ENCODE data around the gene CLCC1.

The CLCC1 gene

DNA sequence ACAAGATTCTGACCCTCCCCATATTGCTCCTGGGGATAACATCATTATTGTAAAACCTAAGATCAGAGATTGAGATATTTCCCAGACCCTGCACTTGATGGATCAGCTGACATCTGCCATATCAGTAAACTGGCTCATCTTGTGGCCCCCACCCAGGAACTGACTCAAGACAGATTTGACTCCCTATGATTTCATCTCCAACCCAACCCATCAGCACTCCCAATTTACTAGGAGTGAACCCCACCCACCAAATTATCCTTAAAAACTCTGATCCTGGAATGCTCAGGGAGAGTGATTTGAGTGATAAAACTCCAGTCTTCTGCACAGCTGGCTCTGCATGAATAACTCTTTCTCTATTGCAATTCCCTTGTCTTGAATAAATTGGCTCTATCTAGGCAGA is 6.1 kb upstream of the CLCC1 start:
- TF ChIP-seq, protein P1, sequence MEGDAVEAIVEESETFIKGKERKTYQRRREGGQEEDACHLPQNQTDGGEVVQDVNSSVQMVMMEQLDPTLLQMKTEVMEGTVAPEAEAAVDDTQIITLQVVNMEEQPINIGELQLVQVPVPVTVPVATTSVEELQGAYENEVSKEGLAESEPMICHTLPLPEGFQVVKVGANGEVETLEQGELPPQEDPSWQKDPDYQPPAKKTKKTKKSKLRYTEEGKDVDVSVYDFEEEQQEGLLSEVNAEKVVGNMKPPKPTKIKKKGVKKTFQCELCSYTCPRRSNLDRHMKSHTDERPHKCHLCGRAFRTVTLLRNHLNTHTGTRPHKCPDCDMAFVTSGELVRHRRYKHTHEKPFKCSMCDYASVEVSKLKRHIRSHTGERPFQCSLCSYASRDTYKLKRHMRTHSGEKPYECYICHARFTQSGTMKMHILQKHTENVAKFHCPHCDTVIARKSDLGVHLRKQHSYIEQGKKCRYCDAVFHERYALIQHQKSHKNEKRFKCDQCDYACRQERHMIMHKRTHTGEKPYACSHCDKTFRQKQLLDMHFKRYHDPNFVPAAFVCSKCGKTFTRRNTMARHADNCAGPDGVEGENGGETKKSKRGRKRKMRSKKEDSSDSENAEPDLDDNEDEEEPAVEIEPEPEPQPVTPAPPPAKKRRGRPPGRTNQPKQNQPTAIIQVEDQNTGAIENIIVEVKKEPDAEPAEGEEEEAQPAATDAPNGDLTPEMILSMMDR (IDR thresholded peaks at IDR 0.05; ENCODE audit: low read depth, low read length), result no peak

DNA sequence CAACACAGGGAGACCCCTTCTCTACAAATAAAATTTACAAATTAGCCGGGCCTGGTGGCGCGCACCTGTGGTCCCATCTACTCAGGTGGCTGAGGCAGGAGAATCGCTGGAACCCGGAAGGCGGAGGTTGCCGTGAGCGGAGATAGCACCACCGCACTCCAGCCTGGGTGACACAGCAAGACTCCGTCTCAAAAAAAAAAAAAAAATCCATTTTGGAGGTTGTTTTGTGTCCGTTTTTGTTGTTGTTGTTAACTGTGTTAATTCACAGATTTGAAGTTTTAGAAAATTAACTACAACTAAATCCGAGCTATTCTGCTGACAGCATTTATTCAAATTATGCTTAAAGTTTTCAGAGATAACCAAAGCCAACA is 618 bp downstream of the CLCC1 start:
- TF ChIP-seq, protein P1 (IDR thresholded peaks at IDR 0.05; ENCODE audit: low read depth, low read length), result no peak
- peak overlapping the region; percentile 84 for H3K4me3 ChIP-seq (ENCODE audit: low read depth, low read length)
- DNase-seq, result peak; percentile 17
- peaks cover 14% of the 10 kb centered on the region for H3K36me3 ChIP-seq
- no peaks in the 10 kb centered on the region for H3K27me3 ChIP-seq (ENCODE audit: insufficient read depth, low read depth, severe bottlenecking)
- no peaks in the 10 kb centered on the region for H3K9me3 ChIP-seq (ENCODE audit: severe bottlenecking)
- peak overlapping the region; percentile 94 for H3K27ac ChIP-seq

More for the DNA sequence above, 6.1 kb upstream of the CLCC1 start:
- no peak for DNase-seq
- H3K9me3 ChIP-seq (ENCODE audit: severe bottlenecking), result no peaks in the 10 kb centered on the region
- H3K27ac ChIP-seq, result no peak overlapping the region
- peaks cover 8% of the 10 kb centered on the region for H3K36me3 ChIP-seq
- H3K27me3 ChIP-seq (ENCODE audit: insufficient read depth, low read depth, severe bottlenecking), result no peaks in the 10 kb centered on the region
- H3K4me3 ChIP-seq (ENCODE audit: low read depth, low read length), result no peak overlapping the region

DNA sequence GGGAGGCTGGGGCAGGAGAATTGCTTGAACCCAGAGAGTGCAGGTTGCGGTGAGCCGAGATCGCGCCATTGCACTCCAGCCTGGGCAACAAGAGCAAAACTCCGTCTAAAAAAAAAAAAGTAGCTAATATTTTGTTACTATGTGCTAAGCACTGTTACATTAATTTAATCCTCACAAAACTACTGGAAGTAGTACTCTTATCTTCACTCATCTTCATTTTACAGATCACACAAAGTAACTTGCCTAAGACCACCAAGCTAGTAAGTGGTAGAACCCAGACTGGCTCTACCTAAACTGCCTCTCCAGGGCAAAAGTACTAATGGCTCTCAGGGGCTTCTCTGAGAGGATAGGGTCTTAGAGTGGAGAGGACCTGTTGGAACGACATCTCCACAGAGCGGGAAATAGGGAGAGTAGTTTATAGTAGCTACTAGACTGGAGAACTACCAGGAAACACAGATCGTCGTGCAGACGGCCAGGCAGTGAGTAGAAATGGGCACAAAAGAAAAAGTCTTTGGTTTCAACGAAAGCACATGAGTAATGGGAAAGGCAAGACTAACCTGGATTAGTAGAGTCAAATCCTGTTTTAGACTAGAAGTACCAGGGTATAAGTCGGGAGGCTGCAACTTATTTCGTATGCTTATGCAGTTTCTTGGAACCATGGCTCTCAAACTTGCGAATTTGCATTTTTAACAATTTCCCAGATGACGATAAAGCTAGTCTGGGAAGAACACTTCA is 1.4 kb downstream of the CLCC1 start:
- DNase-seq, result no peak
- TF ChIP-seq, protein P1 (IDR thresholded peaks at IDR 0.05; ENCODE audit: low read depth, low read length), result no peak
- no peak overlapping the region; the same call in 1 of the 2 replicates for H3K27ac ChIP-seq

DNA sequence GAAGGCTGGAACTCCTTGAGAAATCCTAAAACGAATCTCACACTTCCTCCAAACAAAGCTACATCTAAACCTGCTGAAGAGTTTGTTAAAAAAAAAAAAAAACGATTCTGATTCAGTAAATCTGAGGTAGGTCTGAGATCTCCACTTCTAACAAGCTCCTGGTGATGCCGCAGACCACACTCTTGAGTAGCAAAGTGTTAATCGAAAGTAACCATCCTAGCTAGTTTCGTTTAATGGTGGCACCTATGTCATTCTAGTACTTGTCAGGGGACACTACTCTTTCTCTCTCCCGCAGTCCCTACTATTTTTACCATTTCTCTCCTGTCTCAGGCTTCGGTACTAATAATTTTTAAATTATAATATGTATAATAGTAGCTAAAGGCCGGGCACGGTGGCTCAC is 2.1 kb downstream of the CLCC1 start:
- H3K27ac ChIP-seq, result no peak overlapping the region
- no peaks in the 10 kb centered on the region for H3K9me3 ChIP-seq (ENCODE audit: severe bottlenecking)
- DNase-seq, result no peak
- TF ChIP-seq, protein P1 (IDR thresholded peaks at IDR 0.05; ENCODE audit: low read depth, low read length), result no peak
- peaks cover 18% of the 10 kb centered on the region for H3K36me3 ChIP-seq
- no peak overlapping the region for H3K4me3 ChIP-seq (ENCODE audit: low read depth, low read length)
- H3K27me3 ChIP-seq (ENCODE audit: insufficient read depth, low read depth, severe bottlenecking), result no peaks in the 10 kb centered on the region

More for the DNA sequence above, 1.4 kb downstream of the CLCC1 start:
- Histone ChIP-seq H3K27me3 (ENCODE audit: insufficient read depth, low read depth, severe bottlenecking) (no peaks in the 10 kb centered on the region), H3K36me3 (peaks cover 18% of the 10 kb centered on the region), H3K4me3 (ENCODE audit: low read depth, low read length) (peak overlapping the region; percentile 84), H3K9me3 (ENCODE audit: severe bottlenecking) (no peaks in the 10 kb centered on the region)

DNA sequence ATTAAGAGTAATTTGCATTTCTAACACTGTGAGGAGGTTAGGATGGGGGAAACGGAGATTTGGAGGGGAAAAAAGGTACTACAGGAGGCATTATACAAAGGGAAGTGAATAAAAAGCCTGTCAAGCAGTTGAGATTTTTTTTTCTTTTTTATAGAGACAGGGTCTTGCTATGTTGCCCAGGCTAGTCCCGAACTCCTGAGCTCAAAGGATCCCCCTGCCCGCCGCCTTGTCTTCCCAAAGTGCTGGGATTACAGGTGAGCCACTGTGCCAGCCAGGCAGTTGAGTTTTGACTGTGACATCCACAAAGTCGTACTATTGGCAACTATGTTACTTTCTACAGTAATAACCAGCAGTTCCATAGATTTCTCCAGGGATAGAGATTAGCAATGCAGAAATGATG is 2.6 kb downstream of the CLCC1 start:
- TF ChIP-seq, protein P1 (IDR thresholded peaks at IDR 0.05; ENCODE audit: low read depth, low read length), result no peak
- H3K27me3 ChIP-seq (ENCODE audit: insufficient read depth, low read depth, severe bottlenecking), result no peaks in the 10 kb centered on the region
- no peak overlapping the region for H3K27ac ChIP-seq
- H3K4me3 ChIP-seq (ENCODE audit: low read depth, low read length), result no peak overlapping the region
- DNase-seq, result no peak
- no peaks in the 10 kb centered on the region for H3K9me3 ChIP-seq (ENCODE audit: severe bottlenecking)
- peaks cover 18% of the 10 kb centered on the region for H3K36me3 ChIP-seq

DNA sequence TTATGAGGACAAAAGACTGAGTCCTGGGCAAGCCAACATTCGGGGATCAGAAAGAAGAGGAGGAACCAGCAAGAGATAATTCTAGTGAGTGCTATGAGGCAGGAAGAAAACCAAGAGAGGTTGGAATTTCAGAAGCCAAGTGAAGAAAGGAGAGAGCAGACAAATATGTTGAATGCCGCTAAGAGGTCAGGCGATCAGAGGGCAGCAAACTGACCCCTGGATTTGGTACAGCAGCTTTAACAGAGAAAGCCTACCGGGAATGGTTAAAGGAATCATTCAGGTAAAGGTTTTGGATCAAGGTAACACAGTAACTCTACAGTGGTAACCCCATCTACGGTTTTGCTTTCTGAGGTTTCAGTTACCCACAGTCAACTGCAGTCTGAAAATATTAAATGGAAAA is 5.4 kb downstream of the CLCC1 start:
- Histone ChIP-seq H3K4me3 (ENCODE audit: low read depth, low read length) (no peak overlapping the region), H3K36me3 (peaks cover 32% of the 10 kb centered on the region), H3K9me3 (ENCODE audit: severe bottlenecking) (no peaks in the 10 kb centered on the region), H3K27ac (no peak overlapping the region; the same call in 1 of the 2 replicates), H3K27me3 (ENCODE audit: insufficient read depth, low read depth, severe bottlenecking) (no peaks in the 10 kb centered on the region)
- no peak for DNase-seq
- TF ChIP-seq, protein P1 (IDR thresholded peaks at IDR 0.05; ENCODE audit: low read depth, low read length), result no peak

Data from WERI-Rb-1 (cell line).